HCT116 (cell line): ENCODE measurements around the gene KCNS3. TPM values are rescaled to one million over a fixed set of nuclear protein-coding genes. Genes with fewer than 3 reads are reported as not detected.

ENCODE experiments used
- ATAC-seq: fragments of 200-7000 bp; cut with Tn5 transposase; 2 replicates; pipeline ENCODE4 v1.9.1; 2020; ENCODE audit warnings: mild to moderate bottlenecking, moderate library complexity
- BruUV-seq: library from RNA; stranded (reverse); fragments of 400-500 nt; replicated peaks from 2 replicates; lab custom pipeline; 2021; lab: Mats Ljungman, UMichigan
- CTCF ChIA-PET: fragments of 300-600 bp; sonication (Branson Sonifier 250); formaldehyde crosslinking; loops from one replicate; lab custom pipeline; 2021; ENCODE audit warnings: antibody characterized with exemption; lab: Charles Lee
- POLR2A ChIA-PET: fragments of 300-600, 350-600 bp; sonication (Branson Sonifier 250); formaldehyde crosslinking; loops from one replicate; lab custom pipeline; 2021; ENCODE audit warnings: antibody characterized with exemption; lab: Charles Lee
- RAD21 ChIA-PET, 2 experiments: fragments of 300-600 bp; sonication (Branson Sonifier 250); formaldehyde crosslinking; loops; one replicate each; lab custom pipeline; 2023; ENCODE audit warnings: low total read pairs in 2 of 2; ENCODE audit not compliant: uncharacterized antibody in 2 of 2, unreplicated experiment in 2 of 2, low non-redundant PET in 1 of 2; lab: Charles Lee
- DNase-seq: peaks from one replicate; pipeline ENCODE4 v3.0.0-alpha.2; 2010; ENCODE audit warnings: low read depth, low spot score
- H2AFZ ChIP-seq: fragments of 200-600 bp; shearing (Covaris generic), sonication (generic); 2 replicates; pipeline ENCODE4 v1.6.1; 2017; ENCODE audit warnings: low read depth, mixed run types, mixed read lengths, antibody characterized with exemption, low read length; ENCODE audit not compliant: poor library complexity, severe bottlenecking
- H3K27ac ChIP-seq: 2 replicates; pipeline ENCODE4 v1.5.1; 2012; ENCODE audit warnings: low read depth, low read length
- H3K27me3 ChIP-seq: fragments of 200-600 bp; sonication (generic); 2 replicates; pipeline ENCODE4 v1.6.1; 2016; ENCODE audit warnings: mixed run types, low read length, mixed read lengths; ENCODE audit not compliant: insufficient read depth
- H3K36me3 ChIP-seq, 2 experiments: fragments of 200-500 bp in 1 of 2; fragments of 200-600 bp in 1 of 2; sonication (Bioruptor generic) in 1 of 2; sonication (generic) in 1 of 2; 2 replicates each; pipeline versions ENCODE4 v1.5.1 to v1.6.1; 2014 to 2016; ENCODE audit warnings: low read length in 2 of 2, inconsistent platforms in 1 of 2, mixed read lengths in 1 of 2, mixed run types in 1 of 2; ENCODE audit not compliant: insufficient read depth in 2 of 2, control insufficient read depth in 1 of 2
- H3K4me1 ChIP-seq, 2 experiments: fragments of 200-600 bp in 1 of 2; sonication (generic) in 1 of 2; 2 replicates each; pipeline versions ENCODE4 v1.5.1 to v1.6.1; 2012 to 2017; ENCODE audit warnings: low read length in 2 of 2, inconsistent platforms in 1 of 2, mild to moderate bottlenecking in 1 of 2, mixed read lengths in 1 of 2, mixed run types in 1 of 2, moderate library complexity in 1 of 2; ENCODE audit not compliant: insufficient read depth in 2 of 2, control insufficient read depth in 1 of 2
- H3K4me2 ChIP-seq: fragments of 200-600 bp; sonication (generic); 2 replicates; pipeline ENCODE4 v1.6.1; 2017; ENCODE audit warnings: mixed run types, low read length, mixed read lengths
- H3K4me3 ChIP-seq, 2 experiments: fragments of 200-600 bp in 1 of 2; sonication (generic) in 1 of 2; replicated peaks in 1 of 2; 2 replicates each; pipeline ENCODE4 v1.5.1; 2011 to 2016; ENCODE audit warnings: low read length in 2 of 2, control low read depth in 1 of 2, low read depth in 1 of 2, mild to moderate bottlenecking in 1 of 2, mixed read lengths in 1 of 2, mixed run types in 1 of 2
- H3K79me2 ChIP-seq: fragments of 200-600 bp; sonication (generic); 2 replicates; pipeline ENCODE4 v1.6.1; 2017; ENCODE audit warnings: mild to moderate bottlenecking, mixed run types, low read length, moderate library complexity, mixed read lengths; ENCODE audit not compliant: insufficient read depth
- H3K9ac ChIP-seq: fragments of 200-600 bp; sonication (generic); 2 replicates; pipeline ENCODE4 v1.6.1; 2016; ENCODE audit warnings: low read length, mixed read lengths
- H3K9me2 ChIP-seq: fragments of 200-600 bp; sonication (generic), shearing (Covaris generic); 2 replicates; pipeline ENCODE4 v1.6.1; 2017; ENCODE audit warnings: mixed run types, mild to moderate bottlenecking, moderate library complexity; ENCODE audit not compliant: insufficient read depth
- H3K9me3 ChIP-seq, 2 experiments: fragments of 200-500 bp in 1 of 2; fragments of 200-600 bp in 1 of 2; sonication (Bioruptor generic) in 1 of 2; sonication (generic) in 1 of 2; 2 replicates each; pipeline ENCODE4 v1.6.1; 2014 to 2017; ENCODE audit warnings: low read length in 2 of 2, mixed read lengths in 2 of 2, inconsistent platforms in 1 of 2, low read depth in 1 of 2, mild to moderate bottlenecking in 1 of 2, mixed run types in 1 of 2, moderate library complexity in 1 of 2; ENCODE audit not compliant: control insufficient read depth in 1 of 2, insufficient read depth in 1 of 2
- H4K20me1 ChIP-seq: fragments of 200-600 bp; sonication (generic), shearing (Covaris generic); 2 replicates; pipeline ENCODE4 v1.6.1; 2017; ENCODE audit warnings: mixed run types, mild to moderate bottlenecking, moderate library complexity; ENCODE audit not compliant: insufficient read depth
- FOSL1 ChIP-seq: IDR thresholded peaks from 2 replicates; pipeline ENCODE4 v1.6.1; 2012; ENCODE audit warnings: low read depth
- POLR2A ChIP-seq: IDR thresholded peaks from 2 replicates; pipeline ENCODE4 v1.7.0; 2011; ENCODE audit warnings: borderline replicate concordance; ENCODE audit not compliant: insufficient read depth, insufficient read length; ENCODE audit errors: extremely low read depth
- POLR2AphosphoS5 ChIP-seq: IDR thresholded peaks from 2 replicates; pipeline ENCODE4 v1.6.1; 2011; ENCODE audit warnings: mild to moderate bottlenecking, low read depth, low read length, moderate library complexity
- SRF ChIP-seq: IDR thresholded peaks from 2 replicates; pipeline ENCODE4 v1.6.1; 2012; ENCODE audit warnings: low read depth
- ZFX ChIP-seq: fragments of 450-650 bp; IDR thresholded peaks from 2 replicates; pipeline ENCODE4 v1.6.1; 2017
- ZNF274 ChIP-seq: fragments of 200-500 bp; sonication (Bioruptor generic); IDR thresholded peaks from 2 replicates; pipeline ENCODE4 v1.6.1; 2014; ENCODE audit warnings: mild to moderate bottlenecking, low read depth, low read length, inconsistent platforms
- intact Hi-C: fragments of 100-400 bp; cut with micrococcal nuclease; formaldehyde crosslinking; loops from 2 replicates; pipeline ENCODE4 v1.10.0; 2022
- total RNA-seq: library from RNA; stranded (reverse); gene quantifications from one replicate; pipeline ENCODE4 v1.2.1, GENCODE V29; 2021; ENCODE audit not compliant: unreplicated experiment
- TF ChIP-seq, protein P1 (sequence below): IDR thresholded peaks from 2 replicates; pipeline ENCODE4 v1.6.1; 2011; ENCODE audit warnings: mild to moderate bottlenecking, low read length, moderate library complexity; ENCODE audit not compliant: insufficient replicate concordance; ENCODE audit errors: extremely low read depth

The KCNS3 gene
- total RNA-seq, 1 experiment from 2014 or later, result 5.2 TPM

DNA sequence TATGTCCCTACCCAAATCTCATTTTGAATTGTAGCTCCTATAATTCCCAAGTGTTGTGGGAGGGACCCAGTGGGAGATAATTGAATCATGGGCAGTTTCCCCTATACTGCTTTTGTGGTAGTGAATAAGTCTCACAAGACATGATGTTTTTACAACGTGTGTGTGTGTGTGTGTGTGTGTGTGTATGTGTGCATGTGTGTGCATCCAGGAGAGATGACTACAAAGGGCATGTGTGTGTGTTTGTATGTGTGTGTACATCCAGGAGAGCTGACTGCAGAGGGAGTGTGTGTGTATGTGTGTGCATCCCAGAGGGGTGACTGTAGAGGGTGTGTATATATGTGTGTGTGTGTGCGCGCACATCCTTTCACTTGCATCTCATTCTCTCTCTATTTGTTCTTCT is 86.7 kb downstream of the KCNS3 start:
- POLR2A ChIA-PET, result no interaction called here
- ATAC-seq, result no peak

DNA sequence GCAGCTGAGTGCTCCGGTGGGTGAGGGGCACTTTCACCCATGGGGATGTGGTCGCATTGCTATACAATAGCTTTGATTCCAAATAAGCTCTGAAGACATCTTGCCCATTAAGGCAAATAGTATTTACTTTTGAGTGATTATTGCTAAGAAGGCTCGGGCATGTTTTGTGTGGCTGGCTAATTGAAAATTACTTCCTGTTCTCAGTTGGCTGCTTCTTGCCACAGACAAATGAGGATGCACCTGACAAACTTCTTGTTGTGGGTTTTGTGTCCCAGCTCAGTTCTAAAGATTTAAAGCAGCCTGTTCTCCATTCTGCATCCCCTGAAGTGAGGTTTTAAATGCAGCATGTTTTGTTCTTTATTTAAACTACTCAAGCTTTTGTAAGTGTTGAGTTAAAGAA is 88.3 kb downstream of the KCNS3 start:
- H3K4me2 ChIP-seq, result no peak overlapping the region
- H3K9ac ChIP-seq, result no peak overlapping the region
- H3K36me3 ChIP-seq, result no peaks in the 10 kb centered on the region
- TF ChIP-seq ZNF274 (no peak), SRF (no peak), ZFX (no peak)
- RAD21 ChIA-PET, result no interaction called here
- no peaks in the 10 kb centered on the region for H4K20me1 ChIP-seq
- no peaks in the 10 kb centered on the region for H3K9me2 ChIP-seq
- intact Hi-C loops, result no loop called here
- POLR2A ChIA-PET, result no interaction called here
- ATAC-seq (no peak), DNase-seq (no peak)
- no peaks in the 10 kb centered on the region for H3K79me2 ChIP-seq
- no peak overlapping the region for H3K27ac ChIP-seq
- no peak overlapping the region for H3K4me3 ChIP-seq
- peaks cover 12% of the 10 kb centered on the region; the same call in 1 of the 2 replicates for H3K27me3 ChIP-seq
- no peak overlapping the region for H2AFZ ChIP-seq
- CTCF ChIA-PET, result no interaction called here
- H3K9me3 ChIP-seq, result no peaks in the 10 kb centered on the region
- no peaks in the 10 kb centered on the region for H3K4me1 ChIP-seq
- no TSS peak for BruUV-seq

More for the DNA sequence above, 86.7 kb downstream of the KCNS3 start:
- no peak overlapping the region for H3K9ac ChIP-seq
- H3K9me3 ChIP-seq, result no peaks in the 10 kb centered on the region
- no peak for TF ChIP-seq POLR2AphosphoS5
- no peak for TF ChIP-seq ZFX
- no peak for TF ChIP-seq POLR2A
- TF ChIP-seq, protein P1, sequence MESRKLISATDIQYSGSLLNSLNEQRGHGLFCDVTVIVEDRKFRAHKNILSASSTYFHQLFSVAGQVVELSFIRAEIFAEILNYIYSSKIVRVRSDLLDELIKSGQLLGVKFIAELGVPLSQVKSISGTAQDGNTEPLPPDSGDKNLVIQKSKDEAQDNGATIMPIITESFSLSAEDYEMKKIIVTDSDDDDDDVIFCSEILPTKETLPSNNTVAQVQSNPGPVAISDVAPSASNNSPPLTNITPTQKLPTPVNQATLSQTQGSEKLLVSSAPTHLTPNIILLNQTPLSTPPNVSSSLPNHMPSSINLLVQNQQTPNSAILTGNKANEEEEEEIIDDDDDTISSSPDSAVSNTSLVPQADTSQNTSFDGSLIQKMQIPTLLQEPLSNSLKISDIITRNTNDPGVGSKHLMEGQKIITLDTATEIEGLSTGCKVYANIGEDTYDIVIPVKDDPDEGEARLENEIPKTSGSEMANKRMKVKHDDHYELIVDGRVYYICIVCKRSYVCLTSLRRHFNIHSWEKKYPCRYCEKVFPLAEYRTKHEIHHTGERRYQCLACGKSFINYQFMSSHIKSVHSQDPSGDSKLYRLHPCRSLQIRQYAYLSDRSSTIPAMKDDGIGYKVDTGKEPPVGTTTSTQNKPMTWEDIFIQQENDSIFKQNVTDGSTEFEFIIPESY, result no peak
- TF ChIP-seq FOSL1, result no peak
- TF ChIP-seq, all 23 proteins: peak for 0
- Histone ChIP-seq H3K79me2 (no peaks in the 10 kb centered on the region), H3K27me3 (0 out of 2 replicates have a peak, but pooled peaks cover 7% of the 10 kb centered on the region), H3K4me3 (no peak overlapping the region), H3K4me1 (no peaks in the 10 kb centered on the region), H4K20me1 (no peaks in the 10 kb centered on the region), H3K27ac (no peak overlapping the region), H3K9me2 (no peaks in the 10 kb centered on the region), H3K4me2 (no peak overlapping the region), H3K36me3 (no peaks in the 10 kb centered on the region), H2AFZ (no peak overlapping the region)
- RAD21 ChIA-PET, result no interaction called here
- no peak for DNase-seq
- no TSS peak for BruUV-seq
- intact Hi-C loops, result no loop called here
- CTCF ChIA-PET, result no interaction called here
